ENCODE measurements around the gene LRRC39. TPM values are rescaled to one million over a fixed set of nuclear protein-coding genes. Genes with fewer than 3 reads are reported as not detected.

LRRC39 gene
- total RNA-seq, 4 donors from 2014 or later = 0.48 to 2.6 (median 0.82) TPM; not detected in 1

GRCh38 chr1:100100202-100100601 lies 77.9 kb downstream of the LRRC39 start:
- no peaks in the 10 kb centered on the region for H3K9me3 ChIP-seq
- in situ Hi-C loops (cut with MboI; ENCODE audit: low pct_ligation_motif_present in 1 of 4, low pct_unique_long_range_greater_than_20kb in 1 of 4, low sequenced_read_pairs in 3 of 4) = no loop called here
- DNase-seq = no peak
- H3K4me3 ChIP-seq = no peak overlapping the region
- intact Hi-C loops (cut with DNase I; ENCODE audit: low total_unique reads) = no loop called here
- WGBS, 2 donors (ENCODE audit: low coverage in 1 of 2) = 66 to 67% methylated on average over 1 of the region's 1 CpG
- H3K27ac ChIP-seq = no peak overlapping the region
- H3K36me3 ChIP-seq = peaks cover 0 to 13% (median 3%) of the 10 kb centered on the region in 4 donors
- H3K27me3 ChIP-seq = no peaks in the 10 kb centered on the region
- TF ChIP-seq CTCF (IDR thresholded peaks at IDR 0.05) (no peak), EP300 (IDR thresholded peaks at IDR 0.05; ENCODE audit: low read depth) (no peak), POLR2A (IDR thresholded peaks at IDR 0.05) (no peak), POLR2AphosphoS5 (IDR thresholded peaks at IDR 0.05) (no peak)
- H3K4me1 ChIP-seq = no peaks in the 10 kb centered on the region

Small RNAs within 50 kb of the gene (small RNA-seq; reads per million reads assigned to genes)
- gene AC093019.1 (0 reads per million in 4 donors), gene RPL23AP90 (0 reads per million in 4 donors)

Other genes with a start within 250 kb of the LRRC39 start
- 100 to 1,000 TPM in 2 of 4 donors, 10 to 100 TPM in 2; 74.4 to 151 (median 111) TPM for gene SLC35A3, start 208.3 kb downstream of the LRRC39 start, total RNA-seq
- 1 to 10 TPM; 1.2 to 2.4 (median 2.0) TPM for gene SASS6, start 45.3 kb downstream of the LRRC39 start, total RNA-seq
- gene TRMT13, start 45.1 kb downstream of the LRRC39 start, total RNA-seq = 10 to 100 TPM in 3 of 4 donors, 1 to 10 TPM in 1; 3.7 to 25.4 (median 16.7) TPM
- 1 to 10 TPM; 1.8 to 7.6 (median 4.9) TPM for gene DBT, start 71.6 kb upstream of the LRRC39 start, total RNA-seq
- 10 to 100 TPM in 3 of 4 donors, 1 to 10 TPM in 1; 6.0 to 41.9 (median 36.1) TPM for gene RTCA, start 88.0 kb upstream of the LRRC39 start, total RNA-seq
- 10 to 100 TPM in 3 of 4 donors, 1 to 10 TPM in 1; 8.0 to 68.6 (median 48.5) TPM for gene CDC14A, start 174.2 kb upstream of the LRRC39 start, total RNA-seq

Measured in transverse colon (tissue), 4 donors.